Measurements from ENCODE around the gene RBM42.

GRCh38 chr19:35633727-35634440, 5.0 kb downstream of the RBM42 start:
- TF ChIP-seq JUN (IDR thresholded peaks at IDR 0.05) (no peak), REST (IDR thresholded peaks at IDR 0.05) (no peak), CTCF (IDR thresholded peaks at IDR 0.05) (no peak), POLR2A (IDR thresholded peaks at IDR 0.05; ENCODE audit: low read length) (no peak), NFE2L2 (conservative IDR thresholded peaks at IDR 0.05; ENCODE audit: low read length) (no peak), SMC3 (IDR thresholded peaks at IDR 0.05) (no peak), ZNF302 (CRISPR knock-in tag; IDR thresholded peaks at IDR 0.05) (no peak), CEBPB (IDR thresholded peaks at IDR 0.05) (no peak), BHLHE40 (IDR thresholded peaks at IDR 0.05; ENCODE audit: low read depth, low read length) (no peak), TP53 (CRISPR knock-in tag; IDR thresholded peaks at IDR 0.05) (no peak), BCL3 (IDR thresholded peaks at IDR 0.05) (no peak), MYC (IDR thresholded peaks at IDR 0.05; ENCODE audit: borderline replicate concordance, low read length) (no peak), RAD21 (conservative IDR thresholded peaks at IDR 0.05 in 1 of 2, IDR thresholded peaks at IDR 0.05 in 1 of 2) (no peak), CHD2 (IDR thresholded peaks at IDR 0.05; ENCODE audit: low read length, partially characterized antibody) (no peak)

Measured in A549 (cell line).